GM12891 (cell line): ENCODE measurements around the gene PPP1R14C.

Experiments
- PAX5 ChIP-seq: IDR thresholded peaks from 2 replicates; pipeline ENCODE4 v1.6.1; 2011; ENCODE audit warnings: low read length, moderate library complexity, mild to moderate bottlenecking; ENCODE audit not compliant: insufficient read depth, severe bottlenecking
- POLR2A ChIP-seq: IDR thresholded peaks from 2 replicates; pipeline ENCODE4 v1.6.1; 2011; ENCODE audit warnings: low read depth, low read length, control low read depth
- POLR2AphosphoS5 ChIP-seq: IDR thresholded peaks from 2 replicates; pipeline ENCODE4 v1.6.1; 2011; ENCODE audit warnings: low read depth, low read length, control low read depth
- POU2F2 ChIP-seq: IDR thresholded peaks from 2 replicates; pipeline ENCODE4 v1.6.1; 2011; ENCODE audit warnings: low read depth, mild to moderate bottlenecking, control low read depth, low read length, moderate library complexity
- SPI1 ChIP-seq: IDR thresholded peaks from 2 replicates; pipeline ENCODE4 v1.6.1; 2011; ENCODE audit warnings: low read depth, low read length, control low read depth
- TAF1 ChIP-seq: IDR thresholded peaks from 2 replicates; pipeline ENCODE4 v1.6.1; 2011; ENCODE audit warnings: low read depth, low read length, control low read depth

GRCh38 chr6:150202404-150202803 is 59.6 kb downstream of the PPP1R14C start:
- TF ChIP-seq POLR2AphosphoS5 (no peak), POLR2A (no peak), POU2F2 (no peak), TAF1 (no peak), SPI1 (no peak), PAX5 (no peak)
